Nephron (organoid): ENCODE data around the gene REXO2.
A peak's percentile ranks its signal among the peaks of the same experiment; 100 is the strongest.

Experiments
- H3K27ac Mint-ChIP-seq, 3 experiments: 2 replicates each; pipeline ENCODE4 v1.8.0; 2020; ENCODE audit warnings: mixed read lengths in 3 of 3, mild to moderate bottlenecking in 2 of 3, moderate library complexity in 1 of 3
- H3K27me3 Mint-ChIP-seq: 2 replicates; pipeline ENCODE4 v1.8.0; 2021; ENCODE audit warnings: low read depth, mild to moderate bottlenecking, moderate library complexity, mixed read lengths
- H3K36me3 Mint-ChIP-seq: 2 replicates; pipeline ENCODE4 v1.8.0; 2020; ENCODE audit warnings: low read depth, mixed read lengths
- H3K4me1 Mint-ChIP-seq: 2 replicates; pipeline ENCODE4 v1.8.0; 2020; ENCODE audit warnings: mixed read lengths
- H3K4me3 Mint-ChIP-seq, 3 experiments: 2 replicates each; pipeline ENCODE4 v1.8.0; 2020; ENCODE audit warnings: mild to moderate bottlenecking in 3 of 3, mixed read lengths in 3 of 3, moderate library complexity in 2 of 3
- H3K9me3 Mint-ChIP-seq: 2 replicates; pipeline ENCODE4 v1.8.0; 2020; ENCODE audit warnings: mixed read lengths
- TF ChIP-seq, protein P1 (sequence below), 3 experiments: fragments of 200-600 bp; sonication (generic); IDR thresholded peaks; one replicate each; pipeline ENCODE4 v1.5.0; 2021; ENCODE audit warnings: antibody characterized with exemption in 3 of 3; ENCODE audit not compliant: unreplicated experiment in 3 of 3

Gene REXO2

DNA sequence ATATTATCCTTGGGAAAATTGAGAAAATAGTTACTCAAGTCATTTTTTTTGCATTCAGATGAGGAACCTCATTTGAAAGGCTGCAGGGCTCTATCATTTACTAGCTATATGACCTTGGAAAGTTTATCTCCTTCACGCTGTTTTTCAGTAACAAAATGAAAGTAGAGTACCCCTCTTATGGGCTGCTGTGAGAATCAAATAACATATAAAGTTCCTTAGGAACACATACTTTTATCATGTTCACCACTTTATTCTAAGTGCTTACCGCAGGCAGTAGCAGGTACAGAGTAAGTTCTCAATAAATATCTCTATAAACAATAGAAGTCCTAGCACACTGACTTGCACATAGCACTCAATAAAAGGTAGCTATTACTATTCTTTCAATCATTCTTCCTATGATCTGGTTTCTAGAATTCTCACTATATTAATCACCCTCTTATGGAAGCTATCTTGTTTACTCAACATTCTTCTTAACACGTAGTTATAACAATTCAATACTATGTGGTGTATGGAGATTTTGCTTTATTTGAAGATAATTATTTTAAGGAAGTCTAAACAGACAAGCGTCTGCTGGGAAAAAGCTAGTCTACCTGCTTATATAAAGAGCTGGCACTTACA, 40.9 kb upstream of the REXO2 start:
- H3K4me3 Mint-ChIP-seq = peak overlapping the region; percentile 99 to 100 (median 99)
- TF ChIP-seq, protein P1, sequence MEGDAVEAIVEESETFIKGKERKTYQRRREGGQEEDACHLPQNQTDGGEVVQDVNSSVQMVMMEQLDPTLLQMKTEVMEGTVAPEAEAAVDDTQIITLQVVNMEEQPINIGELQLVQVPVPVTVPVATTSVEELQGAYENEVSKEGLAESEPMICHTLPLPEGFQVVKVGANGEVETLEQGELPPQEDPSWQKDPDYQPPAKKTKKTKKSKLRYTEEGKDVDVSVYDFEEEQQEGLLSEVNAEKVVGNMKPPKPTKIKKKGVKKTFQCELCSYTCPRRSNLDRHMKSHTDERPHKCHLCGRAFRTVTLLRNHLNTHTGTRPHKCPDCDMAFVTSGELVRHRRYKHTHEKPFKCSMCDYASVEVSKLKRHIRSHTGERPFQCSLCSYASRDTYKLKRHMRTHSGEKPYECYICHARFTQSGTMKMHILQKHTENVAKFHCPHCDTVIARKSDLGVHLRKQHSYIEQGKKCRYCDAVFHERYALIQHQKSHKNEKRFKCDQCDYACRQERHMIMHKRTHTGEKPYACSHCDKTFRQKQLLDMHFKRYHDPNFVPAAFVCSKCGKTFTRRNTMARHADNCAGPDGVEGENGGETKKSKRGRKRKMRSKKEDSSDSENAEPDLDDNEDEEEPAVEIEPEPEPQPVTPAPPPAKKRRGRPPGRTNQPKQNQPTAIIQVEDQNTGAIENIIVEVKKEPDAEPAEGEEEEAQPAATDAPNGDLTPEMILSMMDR (IDR thresholded peaks at IDR 0.05; ENCODE audit: unreplicated experiment in 3 of 3) = no peak
- peaks cover 12% of the 10 kb centered on the region for H3K36me3 Mint-ChIP-seq
- peaks cover 34% of the 10 kb centered on the region for H3K4me1 Mint-ChIP-seq
- H3K27me3 Mint-ChIP-seq = no peaks in the 10 kb centered on the region
- no peaks in the 10 kb centered on the region for H3K9me3 Mint-ChIP-seq
- H3K27ac Mint-ChIP-seq = peak overlapping the region; percentile 99 to 100 (median 100)

DNA sequence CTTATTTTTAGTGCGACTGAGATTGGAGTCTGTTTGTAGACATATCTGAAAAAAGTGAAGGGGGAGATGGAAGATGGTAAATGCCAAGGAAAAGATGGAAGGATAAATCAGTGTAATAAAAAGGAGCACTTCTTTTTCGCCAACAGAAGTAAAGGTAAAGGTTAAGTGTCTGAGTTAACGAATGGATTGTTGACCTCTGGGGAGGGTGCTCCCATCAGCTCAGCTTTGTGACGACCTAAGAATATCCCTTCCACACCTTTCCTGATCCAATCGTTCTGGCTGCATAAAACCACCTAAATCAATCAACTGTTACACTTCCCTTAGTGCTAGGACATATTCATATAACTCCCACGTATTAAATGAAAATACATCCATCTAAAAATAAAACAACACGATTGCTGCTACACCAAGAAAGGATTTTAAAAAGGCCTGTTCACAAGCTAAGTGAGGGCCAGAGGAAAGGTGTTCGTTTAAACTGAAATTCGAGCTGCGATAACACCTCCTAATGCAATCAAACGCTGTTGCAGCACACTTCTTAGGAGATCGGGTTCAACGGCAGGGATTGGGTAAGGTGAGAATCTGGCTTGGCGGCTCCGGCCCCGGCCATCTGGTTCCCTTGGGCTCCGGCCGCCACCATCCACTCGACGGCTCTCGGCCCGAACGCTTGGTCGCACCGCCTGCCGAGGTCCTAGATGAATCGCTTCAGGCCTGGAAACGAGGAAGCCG, 39.6 kb upstream of the REXO2 start:
- peak overlapping the region; percentile 99 to 100 (median 99) for H3K4me3 Mint-ChIP-seq
- peak overlapping the region; percentile 99 to 100 (median 100) for H3K27ac Mint-ChIP-seq
- peaks cover 21% of the 10 kb centered on the region for H3K36me3 Mint-ChIP-seq
- no peaks in the 10 kb centered on the region for H3K27me3 Mint-ChIP-seq
- H3K9me3 Mint-ChIP-seq = no peaks in the 10 kb centered on the region
- TF ChIP-seq, protein P1 (IDR thresholded peaks at IDR 0.05; ENCODE audit: unreplicated experiment in 3 of 3) = no peak
- H3K4me1 Mint-ChIP-seq = peaks cover 34% of the 10 kb centered on the region

DNA sequence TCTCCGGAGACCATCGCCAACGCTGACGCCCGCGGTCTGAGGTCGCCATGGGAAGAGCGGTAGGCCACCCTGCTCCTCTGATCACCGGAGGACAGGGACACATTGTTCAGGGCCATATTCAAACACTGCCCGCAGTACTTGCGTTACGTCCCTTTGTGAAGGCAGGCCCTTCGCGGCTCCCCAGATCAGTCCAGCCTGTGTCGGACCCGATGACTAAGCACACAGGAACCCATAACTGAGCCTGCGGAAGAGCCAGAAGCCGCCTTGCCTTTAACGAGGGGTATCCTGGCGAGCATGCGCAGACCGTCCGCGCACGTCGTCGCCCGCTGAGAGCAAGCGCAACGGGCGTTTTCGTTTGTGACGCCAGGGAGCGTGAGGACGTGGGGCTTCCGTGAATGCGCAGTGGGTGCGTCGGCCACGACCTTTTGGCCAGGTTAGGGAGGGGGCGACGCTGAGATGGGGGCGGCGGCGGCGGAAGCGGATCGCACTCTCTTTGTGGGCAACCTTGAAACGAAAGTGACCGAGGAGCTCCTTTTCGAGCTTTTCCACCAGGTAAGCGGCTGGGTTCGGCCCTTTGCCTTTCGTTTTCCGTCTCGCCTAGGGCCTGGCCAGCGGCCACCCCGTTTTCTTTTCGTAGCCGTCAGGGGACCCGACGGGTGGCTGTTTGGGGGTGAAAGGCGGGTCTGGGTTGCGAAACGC, 38.9 kb upstream of the REXO2 start, which contains the start of the genes C11orf71 and RBM7:
C11orf71 (minus strand) TSS at position 296 of the 699 bp plus-strand sequence; CDS start at position 116, 180 bp downstream.
RBM7 (plus strand) TSS at position 451 of the 699 bp plus-strand sequence; CDS start at position 457, 6 bp downstream.
- Mint-ChIP-seq H3K4me1 (peaks cover 34% of the 10 kb centered on the region), H3K9me3 (no peaks in the 10 kb centered on the region), H3K27ac (peak within 1 kb of the TSS; percentile 99 to 100 (median 100)), H3K27me3 (no peaks in the 10 kb centered on the region), H3K36me3 (peaks cover 28% of the 10 kb centered on the region), H3K4me3 (peak within 1 kb of the TSS; percentile 99 to 100 (median 99))
- TF ChIP-seq, protein P1 (IDR thresholded peaks at IDR 0.05; ENCODE audit: unreplicated experiment in 3 of 3) = peak in 1 of 3 experiments; percentile 10

DNA sequence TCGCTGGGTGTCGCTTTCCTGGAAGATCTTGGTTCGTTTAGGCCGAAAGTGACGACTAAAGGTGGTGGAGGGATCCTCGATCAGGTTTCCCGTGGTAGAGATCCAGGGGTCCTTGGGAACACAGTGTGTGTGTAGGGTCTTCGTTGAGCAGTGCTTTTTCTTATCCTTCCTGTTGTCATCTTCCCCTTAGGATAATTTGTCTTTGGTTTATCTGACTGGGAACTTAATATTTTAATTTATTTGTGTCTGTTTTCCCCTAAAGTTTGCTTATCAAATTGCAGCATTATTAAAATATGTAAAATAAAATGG, 38.4 kb upstream of the REXO2 start:
- Mint-ChIP-seq H3K4me3 (peak overlapping the region; percentile 99 to 100 (median 99)), H3K27me3 (no peaks in the 10 kb centered on the region), H3K4me1 (peaks cover 34% of the 10 kb centered on the region), H3K9me3 (no peaks in the 10 kb centered on the region), H3K36me3 (peaks cover 33% of the 10 kb centered on the region), H3K27ac (peak overlapping the region; percentile 99 to 100 (median 100))
- TF ChIP-seq, protein P1 (IDR thresholded peaks at IDR 0.05; ENCODE audit: unreplicated experiment in 3 of 3) = no peak

DNA sequence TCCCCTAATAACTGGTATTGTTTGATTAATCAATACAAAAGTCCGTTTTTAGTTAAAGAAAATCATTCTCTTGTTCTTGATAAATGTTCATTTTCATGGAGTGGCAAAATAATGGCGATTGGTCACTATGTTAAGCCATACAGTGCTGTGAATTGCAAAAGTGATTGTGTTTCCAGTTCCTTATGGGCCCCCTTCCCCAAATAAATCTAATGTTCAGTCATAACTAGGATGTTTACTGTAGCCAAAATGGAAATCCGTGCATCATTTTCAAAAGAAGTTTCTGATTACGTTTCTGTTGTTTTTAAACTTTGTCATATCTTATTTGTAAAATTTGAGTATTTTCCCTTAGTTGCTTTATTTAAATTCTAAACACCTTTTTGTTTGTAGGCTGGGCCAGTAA, 38.0 kb upstream of the REXO2 start:
- H3K36me3 Mint-ChIP-seq = peaks cover 37% of the 10 kb centered on the region
- H3K9me3 Mint-ChIP-seq = no peaks in the 10 kb centered on the region
- peak overlapping the region; percentile 99 to 100 (median 100) for H3K27ac Mint-ChIP-seq
- TF ChIP-seq, protein P1 (IDR thresholded peaks at IDR 0.05; ENCODE audit: unreplicated experiment in 3 of 3) = no peak
- H3K4me3 Mint-ChIP-seq = peak overlapping the region; percentile 99 to 100 (median 99)
- peaks cover 34% of the 10 kb centered on the region for H3K4me1 Mint-ChIP-seq
- no peaks in the 10 kb centered on the region for H3K27me3 Mint-ChIP-seq
